Stimulated activated CD4-positive, alpha-beta T cell treated with anti-CD3 and anti-CD28 coated beads, Interleukin-4, amount 100 ng/mL, for 1 hour (primary cell): ENCODE measurements around the gene OSBP.

Experiments used
- DNase-seq: peaks from one replicate; pipeline ENCODE4 v3.0.0-alpha.2; 2020

The OSBP gene

DNA sequence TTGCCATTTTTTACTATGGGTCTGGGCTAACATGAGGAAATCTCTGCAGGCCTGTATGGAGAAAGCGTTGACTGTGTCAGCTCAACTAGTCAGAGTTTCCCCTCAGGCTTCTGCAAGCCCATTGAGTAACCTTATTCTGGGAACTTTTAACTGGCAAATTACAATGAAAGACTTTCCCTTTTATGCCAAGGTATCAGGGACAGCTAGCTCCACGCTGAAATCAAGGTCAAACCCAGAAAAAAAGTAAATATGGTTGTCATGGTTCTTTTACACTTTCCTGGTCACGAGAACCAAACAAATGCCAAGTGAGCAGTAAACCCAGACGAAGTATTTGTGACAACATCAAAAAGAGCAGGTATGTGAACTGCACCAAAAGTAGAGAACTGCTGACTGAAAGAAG is 13.8 kb downstream of the OSBP start:
- no peak for DNase-seq

GRCh38 chr11:59600636-59601035 is 14.9 kb downstream of the OSBP start:
- DNase-seq: no peak

DNA sequence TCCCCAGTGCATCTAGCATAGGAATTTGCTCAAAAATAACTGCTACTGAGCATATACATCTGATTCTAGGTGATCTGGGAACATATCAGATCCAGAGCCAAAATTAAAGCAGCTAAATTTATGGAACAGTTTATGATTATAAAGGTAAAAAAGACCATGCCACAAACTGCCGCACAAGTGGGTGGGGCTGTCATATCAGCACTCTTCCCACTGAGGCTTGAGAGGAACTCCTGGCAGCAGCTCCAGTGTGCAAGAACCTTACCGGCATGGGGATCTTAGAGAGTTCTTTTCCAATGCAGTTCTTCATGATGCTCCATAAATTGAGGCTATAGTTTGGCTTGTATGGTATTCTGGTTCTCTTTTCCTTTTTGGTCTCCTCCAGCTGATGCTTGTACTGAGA is 15.3 kb downstream of the OSBP start:
- no peak for DNase-seq

- DNase-seq: no peak
Observed at GRCh38 chr11:59598961-59599360, 16.6 kb downstream of the OSBP start.

DNA sequence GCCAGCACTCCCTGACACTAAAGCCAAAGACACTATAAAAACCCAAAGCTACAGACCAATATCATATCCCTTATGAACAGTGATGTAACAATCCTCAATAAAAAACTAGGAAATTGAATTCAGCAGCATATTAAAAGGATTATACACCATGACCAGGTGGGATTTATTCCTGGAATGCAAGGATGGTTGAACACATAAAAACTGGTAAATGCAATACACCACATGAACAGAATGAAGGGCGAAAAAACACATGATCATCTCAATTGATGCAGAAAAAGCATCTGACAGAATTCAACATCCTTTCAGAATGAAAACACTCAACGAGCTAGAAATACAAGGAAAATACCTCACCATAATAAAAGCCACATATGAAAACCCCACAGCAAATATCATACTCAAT is 31.3 kb downstream of the OSBP start:
- no peak for DNase-seq

GRCh38 chr11:59582006-59582405 is 33.6 kb downstream of the OSBP start:
- DNase-seq: no peak

GRCh38 chr11:59578369-59578768 is 37.2 kb downstream of the OSBP start:
- DNase-seq: no peak

DNA sequence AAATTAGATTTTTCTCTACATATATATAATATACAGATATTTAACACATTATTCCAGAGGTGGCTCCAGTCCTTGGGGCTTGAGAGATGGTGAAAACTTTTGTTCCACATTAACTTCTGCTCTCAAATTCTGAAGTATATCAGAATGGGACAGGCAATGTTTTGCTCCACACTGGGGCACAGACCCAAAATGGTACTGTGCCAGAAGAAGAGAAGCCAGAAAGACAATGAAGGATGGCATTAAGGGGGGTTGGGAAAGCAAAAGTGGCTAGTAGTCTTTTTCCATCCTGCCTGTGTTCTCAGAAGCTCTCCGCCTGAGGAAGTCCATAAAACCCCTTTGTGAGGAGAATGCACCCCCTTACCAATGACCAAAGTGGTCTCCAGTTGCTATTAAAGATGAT is 40.1 kb downstream of the OSBP start:
- DNase-seq: no peak

- DNase-seq: no peak
Observed at GRCh38 chr11:59574932-59575502, 40.6 kb downstream of the OSBP start.

- no peak for DNase-seq
Observed at GRCh38 chr11:59574467-59574866, 41.1 kb downstream of the OSBP start.

DNA sequence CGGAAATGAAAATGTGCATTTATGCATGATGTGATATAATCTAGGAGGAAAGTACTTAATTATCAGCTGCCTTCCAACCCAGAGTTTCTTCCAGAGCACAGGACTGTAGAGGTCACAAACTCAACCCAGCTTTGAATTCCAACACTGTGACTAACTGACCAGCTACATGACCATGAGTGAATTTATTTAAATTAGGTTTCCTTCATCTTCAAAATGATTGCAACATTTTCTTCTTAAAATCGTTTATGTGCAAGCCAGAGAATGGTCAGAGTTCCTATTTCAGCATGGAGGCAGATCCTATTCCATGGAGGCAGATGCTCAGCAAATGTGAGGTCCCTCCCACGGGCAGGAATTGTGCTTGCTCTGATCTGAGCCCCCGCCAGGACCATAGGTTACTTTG is 42.4 kb downstream of the OSBP start:
- no peak for DNase-seq

GRCh38 chr11:59572091-59572490 is 43.5 kb downstream of the OSBP start:
- no peak for DNase-seq

DNA sequence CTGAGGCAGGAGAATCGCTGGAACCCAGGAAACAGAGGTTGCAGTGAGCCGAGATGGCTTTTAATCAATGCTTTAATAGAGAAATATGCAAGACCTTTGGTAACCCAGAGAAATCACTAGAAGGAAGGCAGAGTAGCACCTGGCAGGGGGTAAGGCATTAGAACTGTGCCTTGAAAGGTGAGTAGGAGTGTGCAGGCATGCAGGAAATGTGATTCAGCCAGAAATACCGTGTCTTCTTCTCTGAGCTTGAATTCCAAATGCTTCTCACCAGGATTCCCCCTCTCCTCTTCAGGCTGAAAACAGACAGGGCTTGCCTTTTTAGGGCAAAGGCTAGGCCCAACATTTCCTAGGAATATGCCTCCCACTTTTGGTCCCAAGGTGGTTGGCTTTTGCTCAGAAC is 53.3 kb downstream of the OSBP start:
- no peak for DNase-seq

DNA sequence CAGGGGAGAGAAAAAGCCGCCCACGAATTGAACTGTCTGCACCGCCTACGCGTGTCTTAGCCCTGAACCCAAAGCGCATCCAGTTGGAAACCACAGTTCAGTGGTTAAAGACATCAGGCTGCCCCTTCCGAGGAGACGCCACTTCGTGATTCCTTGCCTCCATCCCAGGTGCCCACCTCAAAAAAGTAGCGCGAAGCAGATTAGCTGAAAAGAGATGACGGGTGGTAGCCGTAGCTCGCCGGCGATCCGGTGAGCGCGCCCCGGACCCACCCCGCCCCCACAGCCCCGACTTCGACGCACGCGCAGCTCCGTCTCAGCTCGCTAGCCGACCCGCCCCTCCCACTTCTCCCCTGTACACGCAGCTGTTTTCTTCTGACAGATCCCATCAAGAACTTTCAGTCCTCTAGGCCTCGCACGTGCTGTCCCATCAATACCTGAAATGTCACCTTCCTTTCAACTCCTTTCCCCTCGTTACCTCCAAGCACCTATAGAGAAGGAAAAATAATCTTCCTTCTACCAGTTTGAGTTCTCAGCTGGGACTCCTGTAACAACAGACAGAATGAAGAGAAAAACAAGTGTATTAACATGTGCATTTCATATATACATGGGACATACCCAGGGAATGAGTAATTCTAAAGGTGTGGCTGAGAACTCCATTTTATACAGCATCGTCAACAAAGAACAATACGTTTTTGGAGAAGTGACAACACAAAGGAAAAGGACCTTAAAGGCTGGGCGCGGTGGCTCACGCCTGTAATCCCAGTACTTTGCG is 54.7 kb downstream of the OSBP start:
- peak; percentile 84 for DNase-seq

- peak; percentile 51 for DNase-seq
Observed at GRCh38 chr11:59560290-59560701, 55.3 kb downstream of the OSBP start.

DNA sequence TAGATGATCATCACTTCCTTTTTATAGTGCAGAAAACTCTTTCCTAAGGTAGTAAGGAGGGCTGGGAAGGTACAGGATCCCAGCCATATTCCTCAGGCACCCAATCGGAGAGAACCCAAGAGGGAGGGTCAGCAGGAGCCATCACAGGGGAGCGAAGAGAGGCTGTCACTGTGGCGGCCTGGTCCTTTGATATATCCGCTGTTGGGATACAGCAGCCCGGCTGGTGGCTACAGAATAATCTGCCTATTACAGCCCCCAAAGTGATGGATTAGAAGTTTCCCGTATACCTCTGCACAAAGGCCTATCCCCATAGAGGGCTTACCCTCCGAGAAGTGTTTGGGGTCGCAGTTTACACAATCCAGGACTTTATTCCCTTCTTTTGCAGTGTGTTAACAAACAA is 55.7 kb downstream of the OSBP start:
- DNase-seq: no peak

DNA sequence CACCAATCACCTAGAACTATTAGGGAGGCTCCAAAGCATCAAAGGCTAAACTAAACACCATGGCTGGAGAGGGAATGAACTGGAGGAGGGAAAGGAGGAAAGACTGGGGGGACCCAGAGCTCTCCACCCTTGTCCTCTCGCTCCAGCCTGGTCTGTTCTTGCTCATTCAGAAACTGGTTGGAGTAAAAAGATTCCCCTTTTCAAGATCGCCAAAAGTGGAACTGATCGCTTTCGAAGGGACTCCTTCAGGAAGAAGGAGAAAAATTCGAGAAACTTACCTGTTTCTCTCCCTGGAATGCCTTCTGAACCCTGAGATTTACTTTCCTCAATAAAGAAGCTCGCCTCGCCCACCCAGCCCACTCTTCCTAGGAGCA is 57.3 kb downstream of the OSBP start:
- no peak for DNase-seq

DNA sequence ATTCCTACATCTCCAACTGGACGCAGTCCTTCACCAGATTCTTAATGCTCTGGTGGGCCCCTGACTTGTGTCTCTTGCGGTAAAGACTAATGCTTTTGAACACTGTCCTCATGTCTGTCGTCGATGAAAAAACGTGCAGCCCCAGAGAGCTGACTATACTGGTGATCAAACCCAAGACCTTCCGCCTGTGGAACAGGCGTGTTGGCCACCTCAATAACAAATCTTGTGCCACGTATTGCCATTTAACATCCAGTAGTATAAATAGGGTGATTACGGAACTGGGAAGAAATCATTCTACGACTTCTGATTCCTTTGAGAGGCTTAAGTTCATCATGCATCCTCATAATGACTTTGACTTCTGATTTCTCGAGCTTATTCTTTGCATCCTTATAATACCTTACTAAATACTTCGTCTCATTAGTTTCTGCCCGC is 58.6 kb downstream of the OSBP start:
- no peak for DNase-seq

DNA sequence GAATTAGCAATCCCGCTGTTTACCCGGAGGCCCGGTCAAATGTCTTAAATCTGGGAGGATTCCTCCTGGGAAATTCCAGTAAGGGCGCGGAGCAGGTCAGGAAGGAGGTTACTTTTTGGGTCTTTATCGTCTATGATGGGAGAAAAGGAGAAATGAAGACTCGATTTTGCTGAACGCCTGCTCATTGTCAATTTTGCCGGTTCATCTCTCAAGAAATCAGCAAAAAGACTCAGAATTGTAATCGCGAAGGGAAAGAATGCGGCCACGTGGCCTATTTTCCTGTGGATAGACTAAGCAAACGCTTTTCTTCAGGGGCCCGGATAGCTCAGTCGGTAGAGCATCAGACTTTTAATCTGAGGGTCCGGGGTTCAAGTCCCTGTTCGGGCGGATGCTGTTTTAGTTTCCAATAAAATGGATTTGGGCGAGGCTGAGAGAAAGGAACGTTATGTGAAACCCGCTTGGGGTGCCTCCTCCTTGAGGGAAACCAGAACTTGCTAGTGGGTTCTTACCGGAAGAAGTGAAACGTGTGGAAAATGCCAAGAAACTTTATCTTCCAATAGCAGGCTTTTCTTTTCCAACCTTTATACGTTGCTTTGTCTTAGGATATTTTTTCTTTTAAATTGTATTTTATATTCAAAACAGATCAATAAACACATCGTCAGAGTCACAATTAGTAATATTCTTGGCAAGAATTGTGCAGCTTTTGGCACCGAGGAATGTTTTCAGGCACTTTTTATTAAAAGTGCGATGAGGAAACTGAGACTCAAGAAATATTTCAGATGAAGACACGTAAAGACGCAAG is 59.3 kb downstream of the OSBP start:
- peak; percentile 70 for DNase-seq

GRCh38 chr11:59555601-59556114 is 59.9 kb downstream of the OSBP start:
- DNase-seq: no peak

DNA sequence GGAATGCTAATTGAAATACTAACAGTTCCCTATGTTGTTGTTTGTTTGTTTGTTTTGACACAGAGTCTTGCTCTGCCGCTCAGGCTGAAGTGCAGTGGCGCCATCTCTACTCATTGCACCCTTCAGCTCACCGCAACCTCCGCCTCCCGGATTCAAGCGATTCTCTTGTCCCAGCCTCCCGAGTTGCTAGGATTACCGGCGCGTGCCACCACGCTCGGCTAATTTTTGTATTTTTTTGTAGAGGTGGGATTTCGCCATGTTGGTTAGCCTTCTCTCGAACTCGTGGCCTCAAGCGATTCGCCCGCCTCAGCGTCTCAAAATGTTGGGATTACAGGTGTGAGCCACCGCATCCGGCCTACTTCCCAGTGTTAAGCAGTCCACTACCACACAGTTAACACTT is 62.3 kb downstream of the OSBP start:
- DNase-seq: no peak

DNA sequence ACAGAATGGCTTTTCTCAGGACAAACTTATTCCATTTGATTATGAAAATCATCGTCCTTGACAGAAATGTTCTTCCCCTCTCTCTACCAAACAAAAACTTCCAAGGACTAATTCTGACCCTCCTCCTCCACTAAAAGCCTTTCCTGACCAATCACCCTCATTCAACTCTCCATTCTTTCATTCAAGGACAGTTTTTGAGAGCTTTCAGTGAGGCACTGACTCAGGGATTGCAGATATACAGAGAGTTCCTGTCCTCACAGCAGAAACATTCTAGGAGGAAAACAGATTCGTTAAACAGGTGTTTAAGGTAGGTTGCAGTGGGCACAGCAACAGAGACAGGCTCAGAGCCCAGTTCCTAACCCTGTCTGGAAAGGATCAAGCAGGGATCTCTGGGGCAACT is 62.7 kb downstream of the OSBP start:
- DNase-seq: no peak

- no peak for DNase-seq
Observed at GRCh38 chr11:59551659-59552521, 63.7 kb downstream of the OSBP start.
